ENCODE data around the gene ARHGEF12.

ARHGEF12 gene

DNA sequence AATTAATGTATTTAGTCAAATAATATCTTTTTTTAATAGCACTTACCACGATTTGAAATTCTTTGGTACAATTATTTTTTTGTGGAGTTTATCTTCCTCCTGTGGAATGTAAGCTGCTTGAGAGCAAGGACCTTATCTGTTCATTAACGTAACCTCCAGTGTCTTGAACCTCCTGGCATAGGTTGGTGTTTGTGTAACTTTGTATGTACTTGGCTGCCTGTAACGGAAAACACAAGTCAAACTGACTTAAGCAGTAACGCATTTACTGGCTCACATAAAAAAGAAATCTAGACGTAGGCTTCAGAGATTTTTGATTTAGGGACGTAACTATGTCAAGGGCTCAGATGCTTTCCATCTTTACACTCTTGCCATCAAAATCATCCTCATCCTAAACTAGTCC is 56.1 kb downstream of the ARHGEF12 start:
- Mint-ChIP-seq H3K27ac (no peak overlapping the region), H3K9me3 (no peaks in the 10 kb centered on the region), H3K4me3 (no peak overlapping the region), H3K27me3 (ENCODE audit: low read depth) (peaks cover 34% of the 10 kb centered on the region), H3K4me1 (ENCODE audit: low read depth) (no peaks in the 10 kb centered on the region), H3K36me3 (ENCODE audit: low read depth) (no peaks in the 10 kb centered on the region)
- no peak for DNase-seq (ENCODE audit: low spot score)

DNA sequence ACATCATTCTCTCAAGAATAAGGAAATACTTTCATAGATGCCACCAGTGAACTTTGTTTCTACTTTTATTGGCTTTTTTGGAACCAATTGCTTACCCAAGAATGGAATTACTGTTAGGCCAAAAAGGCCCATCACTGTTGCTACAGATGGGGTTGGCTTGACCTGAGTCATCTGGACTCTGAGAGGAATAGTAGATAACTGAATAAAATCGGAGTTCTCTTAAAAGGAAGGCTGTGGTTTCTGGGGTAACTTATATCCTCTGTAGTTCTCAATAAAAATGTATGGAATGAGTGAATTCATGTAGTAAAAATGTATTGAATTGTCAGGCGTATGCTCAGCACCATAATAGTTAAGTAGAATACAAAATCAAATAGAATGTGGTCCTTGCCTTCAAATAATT is 56.6 kb downstream of the ARHGEF12 start:
- Mint-ChIP-seq H3K27ac (no peak overlapping the region), H3K36me3 (ENCODE audit: low read depth) (no peaks in the 10 kb centered on the region), H3K4me1 (ENCODE audit: low read depth) (no peaks in the 10 kb centered on the region), H3K27me3 (ENCODE audit: low read depth) (peaks cover 34% of the 10 kb centered on the region), H3K4me3 (no peak overlapping the region), H3K9me3 (no peaks in the 10 kb centered on the region)
- no peak for DNase-seq (ENCODE audit: low spot score)

DNA sequence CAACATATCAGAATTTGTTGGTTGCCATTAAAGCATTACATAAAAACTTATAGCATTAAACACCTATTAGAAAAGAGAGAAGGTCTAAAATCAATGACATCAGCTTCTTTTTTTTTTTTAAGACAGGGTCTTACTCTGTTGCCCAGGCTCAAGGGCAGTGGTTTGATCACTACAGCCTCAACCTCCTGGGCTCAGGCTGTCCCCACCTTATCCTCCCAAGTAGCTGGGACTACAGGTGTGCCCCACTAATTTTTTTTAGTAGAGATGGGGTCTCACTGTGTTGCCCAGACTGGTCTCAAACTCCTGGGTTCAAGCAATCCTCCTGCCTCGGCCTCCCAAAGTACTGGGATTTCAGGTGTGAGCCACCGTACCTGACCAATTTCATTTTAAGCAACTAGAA is 57.9 kb downstream of the ARHGEF12 start:
- no peaks in the 10 kb centered on the region for H3K9me3 Mint-ChIP-seq
- no peaks in the 10 kb centered on the region for H3K36me3 Mint-ChIP-seq (ENCODE audit: low read depth)
- H3K4me1 Mint-ChIP-seq (ENCODE audit: low read depth): no peaks in the 10 kb centered on the region
- no peak overlapping the region for H3K27ac Mint-ChIP-seq
- DNase-seq (ENCODE audit: low spot score): no peak
- no peak overlapping the region for H3K4me3 Mint-ChIP-seq
- peaks cover 31% of the 10 kb centered on the region for H3K27me3 Mint-ChIP-seq (ENCODE audit: low read depth)

DNA sequence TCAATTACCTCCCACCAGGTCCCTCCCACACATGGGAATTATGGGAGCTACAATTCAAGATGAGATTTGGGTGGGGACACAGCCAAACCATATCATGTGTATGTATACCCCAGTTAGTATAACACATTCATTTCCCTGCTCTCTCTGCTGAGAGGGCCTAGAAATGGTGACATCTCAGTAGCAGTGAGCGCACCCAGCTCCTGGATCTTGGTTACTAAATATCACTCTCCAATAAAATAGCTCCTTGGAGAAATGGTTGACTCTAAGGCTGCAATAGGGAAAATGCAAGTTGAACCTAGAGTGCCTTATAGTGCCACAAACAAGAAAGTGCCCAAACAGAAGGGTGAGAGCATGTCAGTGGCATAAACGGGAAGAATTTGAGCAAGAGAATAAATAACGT is 59.6 kb downstream of the ARHGEF12 start:
- Mint-ChIP-seq H3K27ac (no peak overlapping the region), H3K4me3 (no peak overlapping the region), H3K4me1 (ENCODE audit: low read depth) (no peaks in the 10 kb centered on the region), H3K36me3 (ENCODE audit: low read depth) (no peaks in the 10 kb centered on the region), H3K9me3 (no peaks in the 10 kb centered on the region), H3K27me3 (ENCODE audit: low read depth) (peaks cover 29% of the 10 kb centered on the region)
- DNase-seq (ENCODE audit: low spot score): no peak

DNA sequence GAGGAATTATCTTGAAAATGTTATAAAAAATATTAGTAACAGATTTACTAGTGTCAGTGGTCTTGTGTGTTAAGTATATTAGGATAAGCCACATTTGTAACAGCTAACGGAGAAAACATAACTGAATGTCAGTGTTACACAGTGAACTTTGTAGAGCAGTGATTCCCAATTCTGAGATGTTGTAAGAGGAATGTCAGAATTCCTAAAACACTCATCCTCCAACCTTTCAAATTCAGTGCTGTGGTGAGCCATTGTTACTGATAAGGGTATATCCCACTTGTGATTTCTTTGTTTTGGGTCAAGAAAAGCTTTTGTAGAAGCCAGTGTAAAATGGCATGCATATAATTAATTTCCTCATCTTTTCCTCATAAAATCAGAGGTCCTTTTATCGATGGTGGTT is 61.9 kb downstream of the ARHGEF12 start:
- H3K4me1 Mint-ChIP-seq (ENCODE audit: low read depth): no peaks in the 10 kb centered on the region
- no peak overlapping the region for H3K27ac Mint-ChIP-seq
- H3K9me3 Mint-ChIP-seq: no peaks in the 10 kb centered on the region
- H3K27me3 Mint-ChIP-seq (ENCODE audit: low read depth): peaks cover 30% of the 10 kb centered on the region
- H3K36me3 Mint-ChIP-seq (ENCODE audit: low read depth): no peaks in the 10 kb centered on the region
- DNase-seq (ENCODE audit: low spot score): no peak
- no peak overlapping the region for H3K4me3 Mint-ChIP-seq

DNA sequence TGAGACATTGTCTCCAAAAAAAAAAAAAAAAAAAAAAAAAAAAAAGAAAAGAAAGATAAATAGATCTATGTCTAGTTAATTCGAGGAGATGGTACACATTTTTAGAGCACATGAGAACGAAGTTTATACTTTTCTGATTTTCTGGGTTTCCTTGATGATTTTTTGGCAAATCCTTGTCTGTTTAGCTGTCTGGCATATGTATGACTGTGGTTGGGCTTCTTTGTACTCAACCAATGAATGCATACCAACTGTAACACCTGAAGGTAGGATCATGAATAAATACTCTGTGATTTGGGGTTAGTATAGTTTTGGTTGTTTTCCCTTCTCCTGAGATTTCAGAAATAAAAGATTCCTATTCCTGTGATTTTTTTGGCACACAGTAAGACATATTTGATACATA is 63.1 kb downstream of the ARHGEF12 start:
- no peak overlapping the region for H3K4me3 Mint-ChIP-seq
- no peak for DNase-seq (ENCODE audit: low spot score)
- peaks cover 30% of the 10 kb centered on the region for H3K27me3 Mint-ChIP-seq (ENCODE audit: low read depth)
- no peaks in the 10 kb centered on the region for H3K36me3 Mint-ChIP-seq (ENCODE audit: low read depth)
- no peaks in the 10 kb centered on the region for H3K9me3 Mint-ChIP-seq
- no peaks in the 10 kb centered on the region for H3K4me1 Mint-ChIP-seq (ENCODE audit: low read depth)
- H3K27ac Mint-ChIP-seq: no peak overlapping the region

DNA sequence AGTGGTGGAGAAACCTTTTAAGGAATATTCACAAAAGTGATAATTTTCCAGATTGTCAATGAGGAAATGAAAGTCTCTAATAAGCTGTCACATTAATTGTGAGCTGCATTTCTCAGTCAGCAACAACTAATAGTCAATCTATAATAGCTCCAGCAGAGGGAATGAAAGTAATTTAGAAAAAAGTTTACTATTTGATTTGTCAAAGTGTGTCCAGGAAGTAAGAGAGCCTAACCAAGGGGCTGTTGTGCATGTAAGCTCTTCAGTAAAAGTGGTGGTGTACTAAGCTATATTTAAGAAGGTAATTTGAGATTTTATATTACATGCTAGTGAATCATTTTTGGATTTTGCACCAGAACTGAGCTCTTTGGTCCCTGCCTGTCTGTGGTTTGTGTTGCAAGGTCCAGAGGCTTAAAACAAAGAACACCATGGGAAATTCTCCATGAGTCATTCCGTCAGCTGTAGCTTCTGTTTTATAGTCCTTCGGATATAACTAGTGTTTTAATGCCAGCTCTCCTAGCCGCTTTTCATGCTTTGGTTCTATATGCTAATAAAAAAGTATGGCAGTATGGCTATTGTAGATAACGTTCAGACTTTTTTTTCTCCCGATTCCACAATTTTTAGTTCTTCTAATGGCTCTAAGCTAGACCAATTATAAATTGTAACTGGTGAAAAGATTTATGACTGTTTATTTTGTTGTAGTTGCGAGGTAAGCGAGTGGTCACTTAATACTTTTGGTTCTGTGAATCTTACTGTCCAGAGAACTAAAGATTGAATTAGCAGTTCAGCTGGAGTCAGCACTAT is 64.6 kb downstream of the ARHGEF12 start:
- Mint-ChIP-seq H3K4me1 (ENCODE audit: low read depth) (no peaks in the 10 kb centered on the region), H3K9me3 (no peaks in the 10 kb centered on the region), H3K4me3 (no peak overlapping the region), H3K27me3 (ENCODE audit: low read depth) (peaks cover 31% of the 10 kb centered on the region), H3K27ac (no peak overlapping the region), H3K36me3 (ENCODE audit: low read depth) (no peaks in the 10 kb centered on the region)
- no peak for DNase-seq (ENCODE audit: low spot score)

DNA sequence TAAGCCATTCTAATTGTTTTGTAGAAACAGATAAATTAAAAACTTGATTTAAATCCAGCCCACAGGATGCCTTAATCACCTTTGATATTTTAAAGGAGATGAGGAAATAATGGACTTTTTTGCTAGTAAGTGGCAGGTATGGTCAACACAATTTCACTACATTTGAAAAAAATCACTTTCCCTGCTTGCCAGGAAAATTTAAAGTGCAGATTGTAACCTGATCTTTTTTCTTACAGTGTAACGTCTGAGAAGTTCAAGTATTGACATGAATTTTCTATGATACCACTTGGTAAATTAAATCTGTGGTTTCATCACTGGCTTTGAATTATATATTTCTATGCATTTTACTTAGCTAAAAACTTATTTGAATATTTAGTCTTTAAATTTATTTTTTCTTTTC is 65.3 kb downstream of the ARHGEF12 start:
- H3K27me3 Mint-ChIP-seq (ENCODE audit: low read depth): peaks cover 29% of the 10 kb centered on the region
- H3K4me1 Mint-ChIP-seq (ENCODE audit: low read depth): no peaks in the 10 kb centered on the region
- no peak overlapping the region for H3K4me3 Mint-ChIP-seq
- no peaks in the 10 kb centered on the region for H3K36me3 Mint-ChIP-seq (ENCODE audit: low read depth)
- no peaks in the 10 kb centered on the region for H3K9me3 Mint-ChIP-seq
- no peak overlapping the region for H3K27ac Mint-ChIP-seq
- DNase-seq (ENCODE audit: low spot score): no peak

DNA sequence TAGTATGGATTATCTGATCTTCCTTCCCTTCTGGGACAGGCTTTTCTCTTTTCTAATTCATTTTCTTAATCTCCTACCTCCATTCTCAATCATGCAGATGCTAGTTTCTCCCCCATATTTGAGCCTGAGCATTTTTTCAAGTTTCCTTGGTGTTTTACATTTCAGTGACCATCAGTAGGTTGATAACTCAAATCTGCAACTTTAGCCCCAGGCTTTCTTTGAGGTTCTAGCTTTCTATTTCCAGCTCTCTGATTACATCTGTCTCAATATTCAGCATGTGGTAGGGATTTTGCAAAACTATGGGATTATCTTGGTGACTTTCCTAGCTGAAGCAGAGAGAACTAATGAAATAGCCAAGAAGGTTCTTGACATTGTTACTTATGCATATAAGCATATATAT is 67.8 kb downstream of the ARHGEF12 start:
- Mint-ChIP-seq H3K4me3 (no peak overlapping the region), H3K36me3 (ENCODE audit: low read depth) (no peaks in the 10 kb centered on the region), H3K27me3 (ENCODE audit: low read depth) (peaks cover 26% of the 10 kb centered on the region), H3K9me3 (no peaks in the 10 kb centered on the region), H3K27ac (no peak overlapping the region), H3K4me1 (ENCODE audit: low read depth) (no peaks in the 10 kb centered on the region)
- no peak for DNase-seq (ENCODE audit: low spot score)

DNA sequence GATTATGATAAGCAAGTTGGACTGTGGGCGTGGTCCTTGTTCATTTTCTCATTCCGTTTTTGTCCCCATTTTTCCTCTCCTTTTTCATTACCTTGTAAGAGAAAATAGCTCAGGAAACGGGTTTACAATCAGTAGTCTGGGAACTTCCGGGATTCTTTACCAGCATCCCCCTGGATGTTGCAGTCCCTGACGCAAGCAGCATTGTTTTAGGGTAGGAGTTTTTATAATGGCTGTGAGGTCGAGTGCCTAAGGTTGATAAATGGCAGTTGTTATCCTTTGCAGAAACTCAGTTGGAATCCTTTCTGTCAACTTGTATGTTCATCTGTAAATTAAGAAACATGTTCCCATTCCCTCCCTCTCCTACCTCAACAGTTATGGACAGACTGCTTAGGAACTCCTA is 68.3 kb downstream of the ARHGEF12 start:
- H3K4me3 Mint-ChIP-seq: no peak overlapping the region

DNA sequence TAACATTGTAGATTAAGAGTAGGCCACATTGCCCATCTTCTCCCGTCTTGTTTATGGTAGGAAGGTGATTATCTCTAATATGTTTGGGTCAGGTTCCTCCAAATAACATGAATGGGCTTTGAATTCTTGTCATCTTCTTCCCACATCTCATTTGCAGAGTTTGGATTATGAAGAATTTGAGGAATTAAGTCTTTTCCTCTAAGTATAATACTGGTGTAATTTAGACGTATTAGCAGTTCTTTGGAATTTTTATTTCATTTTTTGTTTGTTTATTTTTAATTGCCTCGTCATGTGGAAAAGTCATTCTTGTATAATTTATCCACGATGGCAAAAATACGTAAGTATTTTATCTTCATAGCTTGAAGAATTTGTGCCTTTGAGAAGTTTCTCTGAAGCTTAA is 73.4 kb downstream of the ARHGEF12 start:
- no peak overlapping the region for H3K27ac Mint-ChIP-seq
- no peaks in the 10 kb centered on the region for H3K36me3 Mint-ChIP-seq (ENCODE audit: low read depth)
- H3K9me3 Mint-ChIP-seq: no peaks in the 10 kb centered on the region
- no peak overlapping the region for H3K4me3 Mint-ChIP-seq
- DNase-seq (ENCODE audit: low spot score): no peak
- H3K4me1 Mint-ChIP-seq (ENCODE audit: low read depth): no peaks in the 10 kb centered on the region
- peaks cover 5% of the 10 kb centered on the region for H3K27me3 Mint-ChIP-seq (ENCODE audit: low read depth)

More for the DNA sequence above, 68.3 kb downstream of the ARHGEF12 start:
- peaks cover 21% of the 10 kb centered on the region for H3K27me3 Mint-ChIP-seq (ENCODE audit: low read depth)
- no peaks in the 10 kb centered on the region for H3K36me3 Mint-ChIP-seq (ENCODE audit: low read depth)
- DNase-seq (ENCODE audit: low spot score): no peak
- H3K4me1 Mint-ChIP-seq (ENCODE audit: low read depth): no peaks in the 10 kb centered on the region
- no peaks in the 10 kb centered on the region for H3K9me3 Mint-ChIP-seq
- H3K27ac Mint-ChIP-seq: no peak overlapping the region

DNA sequence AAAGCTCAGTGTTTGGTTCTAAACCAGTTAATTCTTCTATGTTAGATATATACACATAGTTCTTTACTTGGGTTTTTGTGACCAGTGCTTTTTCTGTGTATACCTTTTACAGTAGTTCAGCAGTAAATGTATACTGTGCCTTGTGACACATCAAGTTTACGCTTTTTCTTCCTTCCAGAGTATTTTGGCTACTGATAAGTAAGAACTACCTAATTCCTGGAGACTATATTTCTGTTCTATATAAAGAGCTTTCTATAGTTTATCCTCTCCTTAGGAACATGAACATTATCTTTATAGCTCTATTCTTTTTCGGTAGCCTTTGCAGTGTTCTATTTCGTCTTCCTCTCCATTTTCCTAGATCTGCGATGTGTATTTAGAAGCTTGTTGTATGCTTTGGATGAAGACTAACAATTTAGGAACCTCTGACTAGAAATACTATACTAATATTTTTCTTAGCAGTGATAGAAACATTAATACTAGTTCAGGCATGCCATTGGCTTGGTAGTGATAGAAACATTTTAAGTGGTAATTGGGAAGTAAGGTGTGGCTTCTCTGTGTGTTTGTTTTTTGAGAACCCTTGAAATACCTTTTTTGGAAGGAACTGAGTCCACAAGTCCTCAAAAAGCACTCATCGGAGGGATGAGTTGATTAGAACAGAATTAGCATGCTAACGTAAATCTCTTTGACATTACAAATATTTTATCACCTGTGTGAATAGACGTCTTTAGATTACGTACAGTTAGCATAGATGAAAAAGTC is 74.6 kb downstream of the ARHGEF12 start:
- H3K4me3 Mint-ChIP-seq: no peak overlapping the region
- no peaks in the 10 kb centered on the region for H3K9me3 Mint-ChIP-seq
- H3K27me3 Mint-ChIP-seq (ENCODE audit: low read depth): peaks cover 3% of the 10 kb centered on the region
- no peaks in the 10 kb centered on the region for H3K36me3 Mint-ChIP-seq (ENCODE audit: low read depth)
- no peaks in the 10 kb centered on the region for H3K4me1 Mint-ChIP-seq (ENCODE audit: low read depth)
- no peak overlapping the region for H3K27ac Mint-ChIP-seq
- no peak for DNase-seq (ENCODE audit: low spot score)

DNA sequence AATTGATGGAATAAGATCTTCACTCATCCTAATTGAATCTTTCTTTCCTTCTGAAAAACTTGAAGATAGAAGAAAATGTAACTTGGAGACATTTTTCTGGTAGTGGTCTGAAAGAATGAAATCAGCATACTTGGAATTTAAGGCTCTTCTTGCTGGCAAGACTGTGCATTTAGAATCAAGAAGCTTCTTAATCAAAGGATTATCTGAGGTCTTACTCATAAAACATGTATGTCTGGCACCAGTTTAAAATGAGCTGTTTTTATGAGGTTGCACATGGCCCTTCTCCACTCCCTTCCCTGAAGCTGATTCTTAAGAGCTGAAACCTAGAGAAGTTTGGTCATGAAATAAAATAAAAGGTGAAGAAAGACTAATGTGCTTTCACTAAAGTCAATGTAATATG is 77.3 kb downstream of the ARHGEF12 start:
- peaks cover 3% of the 10 kb centered on the region for H3K27me3 Mint-ChIP-seq (ENCODE audit: low read depth)
- no peak overlapping the region for H3K27ac Mint-ChIP-seq
- H3K36me3 Mint-ChIP-seq (ENCODE audit: low read depth): no peaks in the 10 kb centered on the region
- H3K4me3 Mint-ChIP-seq: no peak overlapping the region
- no peaks in the 10 kb centered on the region for H3K4me1 Mint-ChIP-seq (ENCODE audit: low read depth)
- DNase-seq (ENCODE audit: low spot score): no peak
- no peaks in the 10 kb centered on the region for H3K9me3 Mint-ChIP-seq

DNA sequence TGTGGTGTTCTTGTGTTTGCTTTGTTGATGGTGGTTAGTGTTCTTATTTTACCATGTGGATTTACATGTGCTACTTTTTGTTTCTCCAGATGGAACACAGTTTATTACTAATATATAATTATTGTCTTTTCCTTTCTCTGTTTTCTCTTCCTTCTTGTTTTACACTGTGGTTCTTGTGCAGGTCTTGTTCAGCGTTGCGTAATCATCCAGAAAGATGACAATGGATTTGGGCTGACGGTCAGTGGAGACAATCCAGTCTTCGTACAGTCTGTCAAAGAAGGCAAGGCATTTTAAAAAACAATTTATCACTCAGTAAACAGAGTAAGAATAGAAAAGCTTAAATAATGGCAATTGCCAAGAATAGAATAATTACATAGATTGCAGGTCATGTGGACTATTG is 84.4 kb downstream of the ARHGEF12 start:
- no peak for DNase-seq (ENCODE audit: low spot score)

More for the DNA sequence above, 84.4 kb downstream of the ARHGEF12 start:
- no peaks in the 10 kb centered on the region for H3K27me3 Mint-ChIP-seq (ENCODE audit: low read depth)
- H3K9me3 Mint-ChIP-seq: no peaks in the 10 kb centered on the region
- no peak overlapping the region for H3K27ac Mint-ChIP-seq
- no peaks in the 10 kb centered on the region for H3K36me3 Mint-ChIP-seq (ENCODE audit: low read depth)
- H3K4me1 Mint-ChIP-seq (ENCODE audit: low read depth): peaks cover 2% of the 10 kb centered on the region
- no peak overlapping the region for H3K4me3 Mint-ChIP-seq

All from T-helper 2 cell treated with Interferon-gamma antibody and Interleukin-4, amounts not matched to agents 5 μg/mL and 100 μg/mL, for 36 hours (primary cell).